HL-60 (cell line): ENCODE measurements around the gene ZNF24.

Experiments
- DNase-seq, 2 experiments: peaks; one replicate each; pipeline ENCODE4 v3.0.0-alpha.2; 2010 to 2020; ENCODE audit warnings: low read depth in 1 of 2, low spot score in 1 of 2
- H3K27ac ChIP-seq: fragments of 250-450 bp; sonication (Bioruptor Pico); replicated peaks from 2 replicates; pipeline ENCODE4 v1.5.1; 2020; ENCODE audit warnings: mild to moderate bottlenecking, moderate library complexity
- H3K27me3 ChIP-seq: fragments of 250-450 bp; sonication (Bioruptor Pico); 2 replicates; pipeline ENCODE4 v1.5.1; 2021; ENCODE audit warnings: mild to moderate bottlenecking, moderate library complexity; ENCODE audit not compliant: insufficient read depth, poor library complexity, severe bottlenecking
- H3K4me3 ChIP-seq: replicated peaks from 2 replicates; pipeline ENCODE4 v1.5.1; 2011; ENCODE audit warnings: mild to moderate bottlenecking, control low read depth, low read length; ENCODE audit not compliant: insufficient read depth
- GABPA ChIP-seq: IDR thresholded peaks from 2 replicates; pipeline ENCODE4 v1.6.1; 2012; ENCODE audit warnings: low read depth
- POLR2AphosphoS5 ChIP-seq: IDR thresholded peaks from 2 replicates; pipeline ENCODE4 v1.6.1; 2012; ENCODE audit warnings: low read depth
- SPI1 ChIP-seq: IDR thresholded peaks from 2 replicates; pipeline ENCODE4 v1.6.1; 2012; ENCODE audit warnings: low read depth, mild to moderate bottlenecking, borderline replicate concordance
- TF ChIP-seq, protein P1 (sequence below): IDR thresholded peaks from one replicate; pipeline ENCODE4 v1.5.1; 2011; ENCODE audit warnings: low read length, control low read depth, inconsistent platforms; ENCODE audit not compliant: insufficient read depth
- TF ChIP-seq, protein P2 (sequence below): IDR thresholded peaks from 2 replicates; pipeline ENCODE4 v1.6.1; 2012; ENCODE audit warnings: low read depth; ENCODE audit not compliant: insufficient replicate concordance

The ZNF24 gene

DNA sequence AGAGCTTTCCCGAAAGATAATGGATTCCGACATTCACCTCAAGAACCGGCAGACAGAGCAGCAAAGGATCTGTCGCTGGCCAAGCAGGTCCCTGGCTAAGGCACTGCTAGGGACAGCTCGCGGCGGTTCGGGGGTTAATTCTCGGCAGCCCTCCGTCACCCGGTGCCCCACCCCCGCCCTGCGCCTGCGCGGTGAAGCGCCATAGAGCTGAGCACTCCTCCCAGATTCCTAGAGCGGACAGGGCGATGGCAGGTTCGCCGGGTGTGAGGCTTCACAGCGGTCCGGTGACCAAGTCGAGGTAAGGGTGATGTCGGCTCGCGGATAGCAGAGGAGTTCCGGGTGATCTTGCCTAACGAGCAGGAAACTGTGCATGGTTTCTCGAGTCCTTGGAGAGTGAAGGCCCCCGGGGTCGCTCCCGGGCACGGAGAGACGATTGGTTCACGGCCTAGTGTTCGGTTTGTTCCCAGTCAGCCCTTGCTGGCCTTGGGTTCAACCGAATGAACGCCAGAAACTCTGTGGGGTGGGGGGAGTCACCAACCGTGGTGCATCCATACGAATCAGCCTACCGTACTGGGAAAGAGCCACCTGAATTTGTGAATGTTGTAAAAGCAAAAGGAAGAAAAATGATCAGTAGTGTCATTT lies 54.0 kb downstream of the ZNF24 start, which contains the start of gene ZSCAN30:
Gene ZSCAN30, minus strand, starts transcription at position 136 of the 642 bp plus-strand sequence. CDS start 25,877 bp downstream, outside the sequence.
- TF ChIP-seq SPI1 (no peak), GABPA (0 out of 2 replicates have a peak, but pooled peaks have one; percentile 43), POLR2AphosphoS5 (peak; percentile 99)
- TF ChIP-seq, protein P1, sequence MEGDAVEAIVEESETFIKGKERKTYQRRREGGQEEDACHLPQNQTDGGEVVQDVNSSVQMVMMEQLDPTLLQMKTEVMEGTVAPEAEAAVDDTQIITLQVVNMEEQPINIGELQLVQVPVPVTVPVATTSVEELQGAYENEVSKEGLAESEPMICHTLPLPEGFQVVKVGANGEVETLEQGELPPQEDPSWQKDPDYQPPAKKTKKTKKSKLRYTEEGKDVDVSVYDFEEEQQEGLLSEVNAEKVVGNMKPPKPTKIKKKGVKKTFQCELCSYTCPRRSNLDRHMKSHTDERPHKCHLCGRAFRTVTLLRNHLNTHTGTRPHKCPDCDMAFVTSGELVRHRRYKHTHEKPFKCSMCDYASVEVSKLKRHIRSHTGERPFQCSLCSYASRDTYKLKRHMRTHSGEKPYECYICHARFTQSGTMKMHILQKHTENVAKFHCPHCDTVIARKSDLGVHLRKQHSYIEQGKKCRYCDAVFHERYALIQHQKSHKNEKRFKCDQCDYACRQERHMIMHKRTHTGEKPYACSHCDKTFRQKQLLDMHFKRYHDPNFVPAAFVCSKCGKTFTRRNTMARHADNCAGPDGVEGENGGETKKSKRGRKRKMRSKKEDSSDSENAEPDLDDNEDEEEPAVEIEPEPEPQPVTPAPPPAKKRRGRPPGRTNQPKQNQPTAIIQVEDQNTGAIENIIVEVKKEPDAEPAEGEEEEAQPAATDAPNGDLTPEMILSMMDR, result no peak
- TF ChIP-seq, protein P2, sequence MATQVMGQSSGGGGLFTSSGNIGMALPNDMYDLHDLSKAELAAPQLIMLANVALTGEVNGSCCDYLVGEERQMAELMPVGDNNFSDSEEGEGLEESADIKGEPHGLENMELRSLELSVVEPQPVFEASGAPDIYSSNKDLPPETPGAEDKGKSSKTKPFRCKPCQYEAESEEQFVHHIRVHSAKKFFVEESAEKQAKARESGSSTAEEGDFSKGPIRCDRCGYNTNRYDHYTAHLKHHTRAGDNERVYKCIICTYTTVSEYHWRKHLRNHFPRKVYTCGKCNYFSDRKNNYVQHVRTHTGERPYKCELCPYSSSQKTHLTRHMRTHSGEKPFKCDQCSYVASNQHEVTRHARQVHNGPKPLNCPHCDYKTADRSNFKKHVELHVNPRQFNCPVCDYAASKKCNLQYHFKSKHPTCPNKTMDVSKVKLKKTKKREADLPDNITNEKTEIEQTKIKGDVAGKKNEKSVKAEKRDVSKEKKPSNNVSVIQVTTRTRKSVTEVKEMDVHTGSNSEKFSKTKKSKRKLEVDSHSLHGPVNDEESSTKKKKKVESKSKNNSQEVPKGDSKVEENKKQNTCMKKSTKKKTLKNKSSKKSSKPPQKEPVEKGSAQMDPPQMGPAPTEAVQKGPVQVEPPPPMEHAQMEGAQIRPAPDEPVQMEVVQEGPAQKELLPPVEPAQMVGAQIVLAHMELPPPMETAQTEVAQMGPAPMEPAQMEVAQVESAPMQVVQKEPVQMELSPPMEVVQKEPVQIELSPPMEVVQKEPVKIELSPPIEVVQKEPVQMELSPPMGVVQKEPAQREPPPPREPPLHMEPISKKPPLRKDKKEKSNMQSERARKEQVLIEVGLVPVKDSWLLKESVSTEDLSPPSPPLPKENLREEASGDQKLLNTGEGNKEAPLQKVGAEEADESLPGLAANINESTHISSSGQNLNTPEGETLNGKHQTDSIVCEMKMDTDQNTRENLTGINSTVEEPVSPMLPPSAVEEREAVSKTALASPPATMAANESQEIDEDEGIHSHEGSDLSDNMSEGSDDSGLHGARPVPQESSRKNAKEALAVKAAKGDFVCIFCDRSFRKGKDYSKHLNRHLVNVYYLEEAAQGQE, result peak; percentile 49

DNA sequence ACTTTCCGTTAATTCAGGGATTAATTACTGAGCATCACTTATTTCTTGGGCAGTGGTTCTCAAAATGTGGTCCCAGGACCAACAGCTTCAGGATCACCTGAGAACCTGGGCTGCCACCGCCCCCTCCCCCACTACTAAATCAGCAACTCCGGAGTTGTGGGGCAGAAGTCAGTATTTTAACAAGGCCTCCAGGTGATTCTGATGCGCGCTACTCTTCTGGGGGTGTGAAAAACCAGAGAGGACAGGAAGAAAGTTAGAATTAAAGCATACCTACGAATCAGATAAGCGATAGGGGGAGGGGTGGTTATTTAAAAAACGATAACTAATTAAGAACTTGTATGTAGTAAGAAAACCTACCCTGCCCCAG lies 54.5 kb downstream of the ZNF24 start:
- peak overlapping the region; percentile 80 for H3K27ac ChIP-seq
- peak overlapping the region; percentile 93 for H3K4me3 ChIP-seq
- DNase-seq, result peak in 1 of 2 experiments; percentile 32
- TF ChIP-seq SPI1, result no peak
- TF ChIP-seq, protein P2, result peak; percentile 0
- no peaks in the 10 kb centered on the region for H3K27me3 ChIP-seq

More for the DNA sequence above, 54.0 kb downstream of the ZNF24 start, which contains the start of gene ZSCAN30:
- peak; percentile 98 to 99 for DNase-seq
- Histone ChIP-seq H3K27ac (peak within 1 kb of the TSS; percentile 80), H3K27me3 (no peaks in the 10 kb centered on the region), H3K4me3 (peak within 1 kb of the TSS; percentile 93)

DNA sequence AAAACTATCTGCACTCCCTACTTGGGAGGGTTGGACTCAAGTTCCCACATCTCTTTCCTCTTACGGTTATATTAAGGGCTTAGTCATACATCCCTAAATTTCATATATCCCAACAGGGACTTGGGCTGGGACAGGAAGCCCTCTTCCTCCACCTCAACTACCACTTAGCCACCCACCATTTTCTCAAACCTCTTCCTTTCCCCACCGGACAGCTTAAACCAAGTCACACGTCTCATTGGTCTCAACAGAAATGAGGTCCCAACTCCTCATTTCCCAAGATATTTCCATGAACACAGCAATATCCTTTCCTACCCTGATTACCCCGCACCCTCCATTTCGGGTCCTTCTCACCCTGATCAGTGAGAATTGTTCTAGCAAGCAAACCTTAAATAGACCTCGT lies 54.9 kb downstream of the ZNF24 start:
- TF ChIP-seq POLR2AphosphoS5, result no peak
- Histone ChIP-seq H3K27ac (peak overlapping the region; percentile 80), H3K4me3 (peak overlapping the region; percentile 93), H3K27me3 (no peaks in the 10 kb centered on the region)
- no peak for DNase-seq

DNA sequence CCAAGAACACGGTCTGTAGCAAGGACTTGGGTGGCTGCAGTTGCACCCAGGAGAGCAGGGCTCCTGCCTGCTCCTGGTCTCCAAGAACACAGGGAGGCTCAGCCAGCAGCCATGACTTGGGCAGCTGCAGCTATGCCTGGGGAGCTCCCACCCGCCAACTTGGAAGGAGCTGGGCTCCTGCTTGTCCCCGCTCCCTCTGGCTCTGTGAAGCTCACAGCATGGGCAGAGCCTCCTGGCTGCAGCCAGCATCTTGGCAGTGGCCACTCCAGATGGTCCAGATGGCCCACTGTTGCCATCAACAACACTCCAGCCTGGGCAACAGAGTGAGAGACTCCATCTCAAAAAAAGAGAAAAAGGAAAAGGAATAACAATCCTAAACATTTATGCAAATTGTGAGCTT lies 59.4 kb downstream of the ZNF24 start:
- Histone ChIP-seq H3K27ac (no peak overlapping the region), H3K27me3 (no peaks in the 10 kb centered on the region), H3K4me3 (no peak overlapping the region)
- TF ChIP-seq, protein P2, result no peak
- TF ChIP-seq, protein P1, result no peak
- TF ChIP-seq SPI1, result no peak
- no peak for TF ChIP-seq GABPA
- no peak for DNase-seq
